Kidney capillary endothelial cell (primary cell): ENCODE measurements around the gene MAD1L1.

ENCODE experiments used
- DNase-seq: peaks from one replicate; pipeline ENCODE4 v3.0.0-alpha.2; 2018; ENCODE audit warnings: low spot score

MAD1L1 gene

DNA sequence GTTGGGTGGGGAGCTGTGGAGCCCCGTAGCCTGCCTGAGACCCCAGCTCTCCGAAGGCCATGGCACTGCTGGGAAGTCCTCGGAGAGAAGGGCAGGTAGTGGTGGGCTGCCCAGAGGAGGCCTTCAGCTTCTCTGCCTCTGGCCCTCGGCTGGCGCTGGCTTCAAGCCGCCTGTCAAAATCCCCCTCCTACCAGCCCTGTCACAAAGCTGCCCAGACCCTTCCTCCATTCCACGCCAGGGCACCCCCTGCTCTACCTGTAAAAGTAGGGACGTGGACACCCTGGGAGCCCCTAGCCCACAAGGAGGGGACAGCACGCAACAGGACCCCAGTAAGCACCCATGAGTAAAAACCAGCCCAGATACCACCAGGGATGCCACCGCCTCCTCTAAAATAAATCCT, 31.6 kb downstream of the MAD1L1 start:
- no peak for DNase-seq

DNA sequence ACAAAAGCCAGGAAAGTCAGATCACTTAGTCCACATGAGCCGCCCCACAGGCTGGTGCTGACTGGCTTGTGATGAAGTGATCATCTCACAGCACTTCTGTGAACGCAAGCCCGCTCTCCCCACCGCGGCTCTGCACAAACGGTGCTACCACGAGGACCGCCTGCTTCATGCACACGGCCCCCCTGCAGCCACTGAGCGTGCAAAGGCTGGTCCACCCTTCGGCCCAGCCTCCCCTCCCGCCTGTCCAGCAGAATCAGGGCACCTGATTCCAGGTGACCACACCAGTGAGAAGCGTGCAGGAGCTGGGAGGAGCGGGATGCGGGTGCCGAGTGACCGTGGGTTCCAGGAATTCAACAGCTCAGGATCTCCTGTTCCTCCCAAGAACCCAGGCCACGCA, 32.2 kb downstream of the MAD1L1 start:
- no peak for DNase-seq

GRCh38 chr7:2199956-2200583, 32.7 kb downstream of the MAD1L1 start:
- no peak for DNase-seq

GRCh38 chr7:2199528-2199927, 33.2 kb downstream of the MAD1L1 start:
- DNase-seq: no peak

DNA sequence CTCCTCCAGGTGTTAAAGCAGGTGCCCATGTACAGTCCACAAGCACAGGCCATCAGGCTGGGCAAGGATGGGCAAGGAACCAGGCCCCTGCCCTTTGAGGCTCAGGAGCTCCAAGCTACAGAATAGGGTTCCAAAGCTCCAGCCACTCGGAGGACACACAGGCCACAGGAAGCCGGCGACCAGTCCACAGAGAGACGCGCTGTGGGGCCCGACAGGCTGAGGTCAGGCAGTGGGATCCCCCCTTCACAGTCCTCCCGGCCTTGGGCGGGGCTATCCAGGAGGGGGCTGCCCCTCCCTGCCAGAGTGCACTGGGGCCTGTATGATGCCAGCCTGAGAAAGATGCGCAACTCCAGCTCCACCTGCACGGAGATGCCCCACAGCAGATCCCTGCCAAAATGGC, 34.0 kb downstream of the MAD1L1 start:
- DNase-seq: no peak

DNA sequence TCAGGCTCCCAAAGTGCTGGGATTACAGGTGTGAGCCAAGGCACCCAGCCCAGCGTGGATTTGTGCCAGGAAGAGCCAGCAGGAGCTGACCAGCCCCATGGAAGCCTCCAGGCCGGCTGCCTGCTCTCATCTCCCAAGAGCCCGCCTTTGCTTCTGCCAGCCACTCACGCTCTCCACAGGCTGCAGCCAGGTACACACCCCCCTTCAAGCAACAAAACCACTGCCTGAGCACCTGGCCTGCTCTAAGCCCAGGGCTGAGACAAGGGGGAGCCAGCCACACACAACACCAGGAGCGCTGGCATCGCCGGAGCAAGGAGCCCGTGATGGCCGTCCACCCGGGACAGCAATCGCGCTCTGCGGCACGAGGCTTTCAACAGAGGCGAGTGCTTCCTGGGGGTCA, 34.5 kb downstream of the MAD1L1 start:
- no peak for DNase-seq

- DNase-seq: no peak
Measured at GRCh38 chr7:2197436-2198155, 35.1 kb downstream of the MAD1L1 start.

DNA sequence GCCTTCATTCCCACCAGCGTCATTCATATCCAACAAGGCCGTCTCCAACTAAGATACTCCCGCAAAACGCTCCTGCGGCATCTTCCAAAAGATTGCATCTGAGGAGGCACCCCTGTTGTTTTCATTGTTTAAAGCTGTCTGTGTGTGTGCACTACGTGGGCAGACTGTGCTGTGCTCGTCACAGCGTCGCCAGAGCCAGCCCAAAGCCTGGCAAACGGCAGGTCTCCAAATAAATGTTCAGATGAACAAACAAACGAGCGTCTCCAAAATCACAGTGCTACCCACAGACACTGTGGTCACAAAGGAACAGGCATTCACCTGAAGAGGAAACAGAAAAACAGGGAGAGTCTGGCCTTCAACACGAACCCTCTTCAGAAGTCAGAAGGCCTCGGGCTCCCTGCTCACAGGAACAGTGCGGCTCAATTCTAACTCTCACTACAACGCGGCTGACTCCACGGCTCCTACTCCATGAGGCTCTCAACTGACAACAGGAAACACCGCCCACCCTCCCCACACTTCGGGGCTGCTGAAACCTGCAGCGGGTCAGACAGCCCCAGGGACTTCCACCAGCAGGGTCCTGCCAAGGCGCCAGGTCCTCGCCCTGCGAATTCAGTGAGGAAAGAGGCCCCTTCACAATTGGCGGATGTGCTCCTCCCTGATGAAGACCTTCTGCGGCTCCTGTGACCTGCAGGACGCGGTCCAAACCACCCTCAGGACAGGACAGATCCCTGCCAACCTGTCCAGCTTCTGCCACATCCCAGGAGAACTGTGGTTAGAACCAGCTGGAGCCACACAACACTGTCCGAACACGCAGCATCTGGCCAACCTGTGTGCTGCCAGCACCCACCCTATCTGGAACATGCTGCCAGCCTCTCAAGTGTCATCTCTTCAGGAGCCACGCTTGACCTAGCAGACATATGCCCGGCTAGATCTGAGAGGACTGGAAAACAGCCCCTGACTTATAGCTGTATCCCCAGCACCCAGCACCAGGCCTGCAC, 36.1 kb downstream of the MAD1L1 start:
- DNase-seq: no peak

DNA sequence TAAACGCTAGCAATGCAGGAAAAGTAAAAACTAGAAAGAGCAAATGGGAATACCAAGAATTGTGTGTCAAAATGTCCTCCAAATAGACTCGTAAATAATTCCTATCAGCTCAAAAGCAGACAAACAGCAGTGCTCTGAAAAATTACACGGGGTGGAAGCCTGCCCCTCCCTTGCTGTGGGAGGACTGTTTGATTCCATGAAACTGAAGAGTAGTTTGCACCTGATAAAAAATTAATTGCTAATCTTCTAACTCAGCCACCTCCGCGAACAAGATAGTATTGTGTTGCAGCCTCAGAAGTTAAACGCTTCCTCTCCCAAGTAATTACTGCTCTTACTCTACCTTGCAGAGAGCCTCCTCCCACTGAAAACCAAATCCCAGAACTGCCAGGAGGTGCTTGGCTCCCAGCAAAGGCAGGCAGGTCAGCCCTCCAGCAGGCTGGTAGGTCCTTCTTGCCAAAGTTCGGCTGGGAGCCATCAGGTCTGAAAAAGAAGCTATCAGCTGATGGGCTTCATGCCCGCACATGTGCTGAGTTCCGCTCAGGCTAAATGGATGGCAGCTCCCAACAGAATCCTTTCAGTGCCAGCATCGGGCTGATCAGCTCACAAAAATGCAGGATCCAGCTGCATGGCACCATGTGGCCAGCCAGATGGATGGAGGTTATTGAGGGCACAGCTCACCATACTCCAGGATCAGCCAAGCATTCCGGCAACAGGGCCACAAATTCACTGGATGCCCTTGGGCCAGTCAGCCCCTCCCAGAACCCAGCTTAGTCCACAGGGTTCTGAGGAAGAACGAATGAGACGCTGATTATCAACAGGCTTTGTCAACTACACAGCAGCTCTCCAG, 37.1 kb downstream of the MAD1L1 start:
- DNase-seq: no peak

GRCh38 chr7:2193575-2194305, 39.0 kb downstream of the MAD1L1 start:
- DNase-seq: no peak

DNA sequence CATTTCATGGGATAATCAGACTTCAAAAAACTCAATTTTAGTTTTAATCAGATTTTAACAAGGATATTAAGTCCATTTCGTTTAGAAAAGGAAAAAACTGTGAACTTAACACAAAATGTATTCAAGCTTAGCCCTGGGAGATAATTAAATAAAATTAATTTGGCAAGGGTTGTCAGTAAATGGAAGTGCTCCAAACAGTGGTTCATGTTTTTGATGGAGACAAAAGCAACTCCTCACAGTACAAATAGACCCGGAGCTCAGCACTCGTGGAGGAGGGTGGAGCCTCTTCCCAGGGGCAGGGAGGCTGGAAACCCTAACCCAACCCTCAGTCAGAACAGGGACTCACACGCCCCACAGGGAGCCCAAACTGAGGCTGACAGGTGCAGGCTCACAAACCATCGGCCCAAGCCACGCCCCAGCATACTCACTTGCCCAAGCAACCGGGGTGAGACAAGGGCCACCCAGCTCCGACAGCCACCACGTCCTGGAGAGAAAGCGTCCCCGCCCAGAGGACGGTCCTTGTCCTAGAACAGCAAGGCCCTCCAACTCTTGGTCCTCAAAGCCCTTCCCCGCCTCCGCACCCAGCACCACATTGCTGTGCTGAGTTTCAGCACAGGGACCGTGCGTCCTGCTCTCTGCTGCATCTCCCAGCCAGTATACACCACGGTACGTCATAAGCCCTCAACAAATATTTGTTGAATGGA, 39.8 kb downstream of the MAD1L1 start:
- DNase-seq: no peak

GRCh38 chr7:2191016-2191415, 41.7 kb downstream of the MAD1L1 start:
- DNase-seq: no peak

GRCh38 chr7:2190531-2190930, 42.2 kb downstream of the MAD1L1 start:
- peak; percentile 9 for DNase-seq

- DNase-seq: no peak
Measured at GRCh38 chr7:2186166-2186565, 46.6 kb downstream of the MAD1L1 start.

DNA sequence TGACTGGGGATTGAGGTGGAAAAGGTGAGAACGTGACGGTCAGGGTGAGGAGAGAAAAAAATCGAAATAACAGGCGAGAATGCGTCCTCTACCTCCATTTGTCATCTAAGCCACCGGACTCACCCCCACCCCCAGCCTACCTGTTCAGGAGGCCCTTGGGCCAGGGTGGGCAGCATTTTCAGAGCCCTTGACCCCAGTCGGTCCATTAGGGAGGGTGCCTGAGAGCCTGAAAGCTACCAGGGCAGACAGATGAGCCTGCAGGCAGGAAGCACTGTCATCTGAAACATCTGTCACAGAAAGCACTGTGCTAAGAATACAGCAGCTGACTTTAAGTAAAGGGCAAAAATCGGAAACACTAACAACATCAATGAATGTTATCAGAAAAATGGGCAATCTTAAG, 47.0 kb downstream of the MAD1L1 start:
- DNase-seq: no peak

DNA sequence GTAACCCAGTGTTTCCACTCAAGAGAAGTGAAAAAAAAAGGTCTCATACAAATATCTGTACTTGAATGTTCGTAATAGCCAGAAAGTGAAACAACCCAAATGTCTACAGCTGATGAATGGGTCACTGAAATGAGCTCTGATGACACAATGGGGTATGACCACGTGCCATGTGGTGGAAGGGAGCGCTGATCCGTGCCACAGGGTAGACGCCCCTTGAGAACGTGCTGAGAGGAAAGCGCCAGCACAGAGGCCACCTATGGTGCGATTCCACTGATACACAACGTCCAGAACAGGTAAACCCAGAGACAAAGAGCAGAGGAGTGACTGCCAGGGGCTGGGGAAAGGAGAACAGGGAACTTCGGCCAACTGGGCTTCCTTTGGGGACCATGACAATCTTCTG, 50.3 kb downstream of the MAD1L1 start:
- no peak for DNase-seq

DNA sequence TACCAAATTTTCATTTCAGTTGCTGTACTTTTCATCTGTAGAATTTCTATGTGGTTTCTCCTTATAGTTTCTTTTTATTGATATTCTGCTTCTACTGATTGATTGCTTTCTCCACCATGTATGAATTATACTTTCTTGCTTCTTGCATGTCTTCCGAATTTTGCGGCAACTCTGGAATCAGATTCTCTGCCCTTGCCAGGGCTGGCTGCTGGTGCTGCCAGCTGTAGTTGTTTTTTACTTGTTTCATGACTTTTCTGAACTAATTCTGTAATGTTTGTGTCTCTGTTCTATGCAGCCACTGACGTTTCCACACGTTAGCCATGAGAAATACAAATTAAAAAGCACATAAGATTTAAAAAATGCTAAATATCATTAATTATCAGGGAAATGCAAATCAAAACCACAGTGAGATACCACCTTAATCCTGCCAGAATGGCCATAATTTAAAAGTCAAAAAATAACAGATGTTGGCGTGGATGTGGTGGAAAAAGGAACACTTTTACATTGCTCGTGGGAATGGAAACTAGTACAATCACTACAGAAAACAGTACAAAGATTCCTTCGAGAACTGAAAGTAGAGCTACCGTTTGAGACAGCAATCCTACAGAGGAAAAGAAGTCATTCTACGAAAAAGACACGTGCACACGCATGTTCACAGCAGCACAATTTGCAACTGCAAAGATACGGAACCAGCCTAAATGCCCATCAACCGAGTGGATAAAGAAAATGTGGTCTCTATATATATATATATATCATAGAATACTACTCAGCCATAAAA, 51.5 kb downstream of the MAD1L1 start:
- DNase-seq: no peak

DNA sequence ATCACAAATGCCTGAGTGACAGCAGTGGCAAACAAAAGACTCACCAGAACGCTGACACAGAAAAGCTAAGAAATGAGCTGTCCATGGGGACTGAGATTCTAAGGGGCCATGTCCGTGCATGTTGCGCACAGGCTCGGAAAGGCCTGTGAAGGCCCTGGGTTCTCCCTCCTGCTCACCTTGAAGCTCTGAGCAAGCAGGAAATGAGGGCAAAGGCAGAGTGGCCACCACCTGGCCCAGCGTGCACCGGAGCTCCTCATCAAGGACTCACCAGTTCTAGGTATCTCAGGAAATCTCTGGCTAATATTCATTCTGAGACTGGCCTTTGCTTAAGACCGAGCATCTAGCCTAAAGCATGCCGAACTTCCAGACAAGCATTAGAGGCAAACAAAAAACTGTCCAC, 52.7 kb downstream of the MAD1L1 start:
- DNase-seq: no peak

DNA sequence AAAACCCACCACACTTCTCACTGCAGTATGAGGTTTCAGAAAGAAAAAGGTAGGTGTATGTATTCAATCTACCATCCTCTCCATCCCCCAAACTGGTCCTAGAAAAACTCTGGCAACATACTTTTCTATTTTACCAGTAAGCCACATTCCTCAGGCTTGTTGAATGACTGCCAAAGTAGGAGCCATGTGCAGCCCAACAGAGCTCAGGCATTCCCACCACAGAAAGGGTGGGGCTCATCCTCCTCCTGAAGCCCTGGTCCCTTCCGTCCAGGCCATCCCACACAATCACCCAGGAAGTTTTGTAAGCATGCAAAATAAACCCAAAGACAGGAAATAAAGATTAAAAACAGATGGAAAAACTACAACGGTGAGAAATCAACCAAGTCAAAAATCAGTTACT, 57.2 kb downstream of the MAD1L1 start:
- DNase-seq: peak; percentile 12

GRCh38 chr7:2175091-2175490, 57.7 kb downstream of the MAD1L1 start:
- DNase-seq: no peak
